Middle frontal gyrus (tissue), 1 donor: ENCODE results near the gene TFPT.

ENCODE experiments used
- DNase-seq: peaks from one replicate; pipeline ENCODE4 v3.0.0-alpha.2; 2015; ENCODE audit warnings: low spot score; ENCODE audit errors: extremely low spot score

TFPT gene

GRCh38 chr19:54149021-54149812 is 33.8 kb upstream of the TFPT start:
- DNase-seq = no peak

DNA sequence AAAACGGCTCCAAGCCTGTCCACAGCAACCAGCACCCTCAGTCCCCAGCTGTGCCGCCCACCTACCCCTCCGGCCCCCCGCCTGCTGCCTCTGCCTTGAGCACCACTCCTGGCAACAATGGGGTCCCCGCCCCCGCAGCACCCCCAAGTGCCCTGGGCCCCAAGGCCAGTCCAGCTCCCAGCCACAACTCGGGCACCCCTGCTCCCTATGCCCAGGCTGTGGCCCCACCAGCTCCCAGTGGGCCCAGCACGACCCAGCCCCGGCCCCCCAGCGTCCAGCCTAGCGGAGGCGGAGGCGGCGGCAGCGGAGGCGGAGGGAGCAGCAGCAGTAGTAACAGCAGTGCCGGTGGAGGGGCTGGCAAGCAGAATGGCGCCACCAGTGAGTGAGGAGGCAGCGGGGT is 32.7 kb upstream of the TFPT start:
- no peak for DNase-seq

DNA sequence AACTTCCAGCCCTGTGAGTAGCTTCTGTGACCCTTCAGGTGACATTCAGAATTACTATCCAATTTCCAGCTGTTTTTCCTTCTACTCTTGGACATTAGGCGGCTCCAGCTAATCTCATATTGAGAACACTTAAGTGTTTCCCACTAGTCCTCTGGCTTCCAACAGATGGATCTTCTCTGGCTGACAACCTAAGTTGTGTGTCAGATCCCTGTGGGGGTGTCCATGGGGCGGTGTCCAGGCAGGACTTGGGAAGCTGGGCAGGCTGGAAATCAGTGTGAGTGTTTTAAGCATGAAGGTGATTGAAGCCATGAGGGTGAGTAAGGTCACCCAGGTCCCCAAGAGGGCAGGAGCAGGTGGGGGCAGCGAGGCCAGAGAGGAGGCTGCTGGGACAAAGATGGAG is 32.2 kb upstream of the TFPT start:
- no peak for DNase-seq

GRCh38 chr19:54145541-54146158 is 30.2 kb upstream of the TFPT start:
- DNase-seq = no peak

DNA sequence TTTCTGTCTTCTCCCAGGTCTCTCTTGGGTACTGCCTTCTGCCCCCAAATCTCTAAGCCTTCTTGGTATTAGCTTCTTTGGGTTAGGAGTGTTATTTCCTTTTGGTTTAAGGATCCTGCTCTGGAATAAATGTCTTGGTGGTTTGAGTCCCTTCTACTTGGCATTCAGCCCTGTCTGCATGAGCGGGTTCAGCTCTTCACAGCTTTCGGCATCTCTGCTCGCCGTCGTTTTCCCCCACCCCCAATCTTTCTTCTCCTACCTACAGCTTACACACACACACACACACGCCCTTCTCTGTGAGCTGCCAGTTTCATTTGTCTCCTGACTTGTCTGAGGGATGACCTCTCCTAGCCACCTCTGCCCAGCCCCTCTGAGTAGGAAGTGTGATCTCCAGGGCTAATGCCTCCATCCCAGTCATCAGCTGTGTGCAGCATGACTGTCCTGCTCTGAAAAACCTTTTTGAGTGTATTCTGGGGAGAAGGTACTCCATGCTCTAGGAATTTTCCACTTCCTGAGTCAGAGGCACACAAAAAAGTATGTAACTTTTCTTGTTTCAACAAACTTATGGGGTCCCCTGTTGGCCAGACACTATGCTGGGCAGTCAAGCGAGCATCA is 26.8 kb upstream of the TFPT start:
- DNase-seq = no peak

DNA sequence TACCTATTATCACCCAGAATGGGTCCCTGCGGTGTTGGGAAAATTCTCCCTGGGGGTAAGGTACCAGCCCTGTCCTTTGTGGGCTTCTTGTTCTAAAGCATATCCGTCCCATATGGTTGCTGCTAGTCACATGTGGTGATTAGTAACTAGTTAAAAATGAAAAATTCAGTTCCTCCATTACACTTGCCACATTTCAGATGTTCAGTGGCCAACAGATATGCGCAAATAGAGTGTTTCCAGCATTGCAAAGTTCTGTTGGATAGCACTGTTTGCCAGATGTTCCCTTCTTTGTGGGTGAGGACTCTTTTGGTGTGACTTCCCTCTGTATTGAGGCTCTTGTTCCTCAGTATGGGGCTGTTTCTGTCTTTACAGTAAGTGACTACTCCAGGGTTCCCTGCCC is 25.9 kb upstream of the TFPT start:
- no peak for DNase-seq

GRCh38 chr19:54138489-54139256 is 23.2 kb upstream of the TFPT start:
- DNase-seq = no peak

DNA sequence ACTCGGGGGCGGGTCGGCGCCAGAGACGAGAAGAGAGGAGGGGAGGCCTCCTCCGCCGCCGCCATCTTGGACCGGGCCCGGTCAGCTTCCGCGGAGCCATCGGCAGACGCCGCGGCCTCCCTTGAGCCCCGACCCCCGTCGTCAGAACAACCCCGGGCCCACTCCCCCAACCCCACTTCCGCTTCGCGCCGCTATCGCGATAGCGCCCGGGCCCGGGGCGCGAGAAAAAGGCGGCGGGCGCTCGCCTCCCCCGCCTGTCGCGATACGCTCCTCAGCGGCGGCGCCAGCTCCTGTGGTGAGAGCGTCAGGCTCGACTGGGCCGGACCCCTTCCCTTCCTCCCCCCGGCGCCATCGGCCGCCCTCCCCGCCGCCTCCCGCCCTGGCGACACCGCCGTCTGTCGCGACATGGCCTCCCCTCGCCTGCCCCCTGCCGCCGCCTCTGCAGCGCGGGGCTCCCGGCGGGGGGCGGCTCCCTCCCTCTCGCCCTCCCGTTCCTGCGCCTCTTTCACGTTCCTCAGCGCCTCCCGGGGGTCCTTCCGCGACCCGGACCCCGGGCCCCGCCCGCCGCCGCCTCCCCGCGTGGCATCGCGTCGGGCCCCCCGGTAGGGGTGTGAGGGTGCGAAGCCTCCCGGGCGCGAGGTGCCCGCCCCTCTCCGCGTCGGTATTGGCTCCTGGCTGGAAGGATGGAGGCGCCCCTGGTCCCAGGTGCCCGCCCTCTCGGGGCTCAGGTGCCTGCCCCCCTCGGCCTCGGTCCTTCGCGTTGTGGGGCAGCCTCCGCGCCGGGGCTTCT is 22.4 kb upstream of the TFPT start, which contains the start of gene CNOT3:
Gene CNOT3, plus strand, starts transcription at position 64 of the 790 bp plus-strand sequence. CDS start 5,217 bp downstream, outside the sequence.
- no peak for DNase-seq

DNA sequence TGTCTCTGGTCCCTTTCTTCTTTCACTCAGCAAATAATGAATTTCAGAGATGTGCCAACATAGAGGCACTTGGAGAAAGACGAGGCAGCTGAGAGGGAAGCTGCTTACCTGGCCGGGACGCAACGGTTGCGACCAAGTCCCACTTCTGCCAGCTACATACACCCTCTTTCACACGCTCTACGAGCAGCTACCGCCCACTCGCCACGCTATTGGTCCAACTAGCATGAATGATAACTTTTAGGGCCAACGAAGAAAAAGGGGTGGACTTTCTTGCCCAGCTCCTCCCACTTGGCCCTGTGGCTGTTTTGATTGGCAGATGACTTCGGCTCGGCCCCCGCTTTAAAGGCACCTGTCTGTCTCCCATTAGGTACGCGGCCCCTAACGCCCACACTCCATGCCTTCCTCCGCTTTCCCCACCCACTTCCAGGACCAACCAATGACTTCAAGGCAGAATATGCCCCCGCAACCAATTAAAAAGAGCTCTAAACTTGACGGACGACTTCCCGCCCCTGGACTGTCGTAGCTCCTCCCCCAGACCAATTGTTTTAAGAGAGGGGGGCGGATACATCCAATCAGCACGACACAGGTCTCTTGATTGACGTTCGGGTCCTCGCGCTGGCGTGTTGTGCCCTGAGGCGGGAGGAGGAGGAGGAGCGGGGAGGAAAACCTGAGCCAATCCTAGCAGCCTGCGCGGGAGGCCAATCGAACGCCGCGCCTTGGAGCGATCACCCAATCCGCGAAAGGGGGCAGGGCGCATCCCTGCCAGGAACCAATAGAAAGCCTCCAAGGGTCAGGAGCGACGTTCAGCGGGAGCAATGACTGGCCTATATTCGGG is 21.6 kb upstream of the TFPT start:
- peak; percentile 100 for DNase-seq

- DNase-seq = no peak
These were observed 20.8 kb upstream of the TFPT start for GRCh38 chr19:54136086-54136863.

GRCh38 chr19:54133957-54134590 is 18.6 kb upstream of the TFPT start:
- DNase-seq = no peak

DNA sequence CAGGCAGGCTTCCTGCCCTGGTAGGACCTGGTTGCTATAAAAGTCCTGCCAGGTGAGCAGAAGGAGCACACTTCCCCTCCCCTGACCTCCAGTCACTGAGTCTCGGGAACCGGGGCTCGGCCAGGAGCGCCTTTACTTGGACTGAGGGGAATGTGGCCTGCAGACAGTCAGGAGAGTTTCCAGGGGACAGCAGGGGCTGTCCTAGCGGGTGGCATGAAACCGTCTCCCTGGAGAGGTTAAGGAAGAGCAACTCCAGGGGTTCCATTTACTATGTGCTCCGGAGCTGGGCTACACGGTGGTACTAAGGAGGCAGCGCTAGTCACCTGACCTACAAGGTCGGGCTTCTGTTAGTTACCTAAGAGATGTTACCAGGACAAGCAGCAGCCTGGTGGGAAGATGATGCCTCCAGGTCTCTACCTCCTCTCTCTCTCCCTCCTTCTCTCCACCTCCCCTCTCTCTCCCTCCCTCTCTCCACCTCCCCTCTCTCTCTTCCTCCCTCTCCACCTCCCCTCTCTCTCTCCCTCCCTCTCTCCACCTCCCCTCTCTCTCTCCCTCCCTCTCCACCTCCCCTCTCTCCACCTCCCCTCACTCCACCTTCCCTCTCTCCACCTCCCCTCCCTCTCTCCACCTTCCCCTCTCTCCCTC is 18.0 kb upstream of the TFPT start:
- no peak for DNase-seq

DNA sequence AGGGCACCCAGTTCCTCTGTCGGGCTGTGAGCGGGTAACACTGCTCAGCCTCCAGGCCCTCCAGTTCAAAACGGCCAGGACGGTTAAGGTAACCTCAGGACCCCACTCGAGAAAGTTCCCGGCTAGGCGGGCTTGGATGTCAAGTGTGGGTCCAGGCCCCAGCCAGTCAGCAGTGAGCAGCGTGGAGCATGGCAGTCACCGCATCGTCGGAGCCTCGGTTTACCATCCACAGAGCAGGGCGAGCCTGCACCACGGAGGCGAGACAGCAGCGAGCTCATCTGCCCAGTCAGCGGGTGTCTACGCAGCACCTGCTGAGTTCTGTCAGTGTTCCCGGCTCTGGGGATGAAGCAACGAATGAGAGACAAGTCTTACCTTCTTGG is 14.2 kb upstream of the TFPT start:
- DNase-seq = no peak

DNA sequence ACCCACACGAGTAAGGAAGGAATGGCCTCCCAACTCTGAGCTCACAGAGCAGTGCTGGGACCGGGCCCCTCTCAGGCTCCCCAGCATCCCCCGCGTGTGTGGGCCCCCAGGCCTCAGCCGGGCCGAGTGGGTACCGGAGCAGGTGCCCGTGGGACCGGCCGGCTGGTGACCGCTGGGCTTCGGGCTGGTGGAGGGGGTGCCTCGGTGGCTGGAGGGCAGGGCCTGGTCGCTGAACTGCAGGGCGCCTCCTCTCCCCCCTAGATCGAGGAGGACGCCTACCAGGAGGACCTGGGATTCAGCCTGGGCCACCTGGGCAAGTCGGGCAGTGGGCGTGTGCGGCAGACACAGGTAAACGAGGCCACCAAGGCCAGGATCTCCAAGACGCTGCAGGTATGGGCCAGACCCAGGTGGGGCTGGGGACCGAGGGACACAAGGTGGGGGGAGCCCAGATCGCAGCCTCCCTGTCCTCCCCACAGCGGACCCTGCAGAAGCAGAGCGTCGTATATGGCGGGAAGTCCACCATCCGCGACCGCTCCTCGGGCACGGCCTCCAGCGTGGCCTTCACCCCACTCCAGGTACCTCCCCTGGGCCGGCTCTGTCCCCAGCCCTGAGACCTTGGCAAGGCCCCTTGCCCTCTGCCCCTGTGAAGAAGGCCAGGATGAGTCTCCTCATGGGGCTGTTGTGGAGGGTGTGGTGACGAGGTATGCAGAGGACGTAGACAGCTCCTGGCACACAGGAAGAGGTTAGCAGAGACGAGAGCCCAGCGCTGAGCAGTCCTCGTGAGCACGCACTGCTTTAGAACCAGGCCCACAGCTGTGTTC is 13.5 kb upstream of the TFPT start:
- DNase-seq = no peak

- no peak for DNase-seq
These were observed 12.9 kb upstream of the TFPT start for GRCh38 chr19:54128441-54128725.

GRCh38 chr19:54127688-54128440 is 12.4 kb upstream of the TFPT start:
- DNase-seq = no peak

- no peak for DNase-seq
These were observed 10.3 kb upstream of the TFPT start for GRCh38 chr19:54125713-54126112.
